ENCODE data around the gene ROPN1L.

DNA sequence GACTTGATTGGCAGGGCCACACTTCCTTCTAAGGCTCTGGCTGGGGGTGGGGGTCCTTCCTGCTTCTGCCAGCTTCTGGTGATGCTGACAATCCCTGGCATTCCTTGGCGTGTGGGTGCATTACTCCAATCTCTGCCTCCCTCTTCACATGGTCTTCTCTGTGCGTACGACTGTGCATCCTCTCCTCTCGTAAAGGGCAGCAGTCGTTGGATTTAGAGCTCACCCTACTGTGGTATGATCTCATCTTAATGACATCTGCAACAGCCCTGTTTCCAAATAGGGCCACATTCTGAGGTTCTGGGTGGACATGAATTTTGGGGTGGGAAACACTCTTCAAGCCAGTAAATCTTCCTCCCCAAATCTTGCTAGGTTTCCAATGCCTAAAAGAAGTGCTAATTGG lies 36.8 kb downstream of the ROPN1L start:
- TF ChIP-seq, protein P1, sequence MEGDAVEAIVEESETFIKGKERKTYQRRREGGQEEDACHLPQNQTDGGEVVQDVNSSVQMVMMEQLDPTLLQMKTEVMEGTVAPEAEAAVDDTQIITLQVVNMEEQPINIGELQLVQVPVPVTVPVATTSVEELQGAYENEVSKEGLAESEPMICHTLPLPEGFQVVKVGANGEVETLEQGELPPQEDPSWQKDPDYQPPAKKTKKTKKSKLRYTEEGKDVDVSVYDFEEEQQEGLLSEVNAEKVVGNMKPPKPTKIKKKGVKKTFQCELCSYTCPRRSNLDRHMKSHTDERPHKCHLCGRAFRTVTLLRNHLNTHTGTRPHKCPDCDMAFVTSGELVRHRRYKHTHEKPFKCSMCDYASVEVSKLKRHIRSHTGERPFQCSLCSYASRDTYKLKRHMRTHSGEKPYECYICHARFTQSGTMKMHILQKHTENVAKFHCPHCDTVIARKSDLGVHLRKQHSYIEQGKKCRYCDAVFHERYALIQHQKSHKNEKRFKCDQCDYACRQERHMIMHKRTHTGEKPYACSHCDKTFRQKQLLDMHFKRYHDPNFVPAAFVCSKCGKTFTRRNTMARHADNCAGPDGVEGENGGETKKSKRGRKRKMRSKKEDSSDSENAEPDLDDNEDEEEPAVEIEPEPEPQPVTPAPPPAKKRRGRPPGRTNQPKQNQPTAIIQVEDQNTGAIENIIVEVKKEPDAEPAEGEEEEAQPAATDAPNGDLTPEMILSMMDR (conservative IDR thresholded peaks at IDR 0.05; ENCODE audit: low read length) = no peak
- no peak for TF ChIP-seq EZH2phosphoT487 (IDR thresholded peaks at IDR 0.05; ENCODE audit: borderline replicate concordance)
